ENCODE data around the gene MAGEL2. TPM values are rescaled to one million over a fixed set of nuclear protein-coding genes. Genes with fewer than 3 reads are reported as not detected.

MAGEL2 gene
- polyA plus RNA-seq, 1 donor from 2014 or later: 7.4 TPM

- Histone ChIP-seq H4K20me1 (ENCODE audit: insufficient read depth) (no peaks in the 10 kb centered on the region), H3F3A (ENCODE audit: insufficient read depth, low read length, poor library complexity, severe bottlenecking) (no peaks in the 10 kb centered on the region), H3K4me2 (ENCODE audit: low read length) (peak overlapping the region; percentile 29), H3K27me3 (ENCODE audit: insufficient read depth, low read depth, low read length) (no peaks in the 10 kb centered on the region), H3K9ac (ENCODE audit: low read length) (peak overlapping the region; percentile 89), H3K9me3 (ENCODE audit: low read length) (no peaks in the 10 kb centered on the region), H3K9me2 (ENCODE audit: insufficient read depth, low read length) (no peaks in the 10 kb centered on the region), H3K36me3 (ENCODE audit: insufficient read depth, low read length) (no peaks in the 10 kb centered on the region), H2AFZ (ENCODE audit: low read depth, low read length) (no peak overlapping the region), H3K79me2 (replicated peaks; ENCODE audit: insufficient read depth, low read length) (peaks cover 11% of the 10 kb centered on the region), H3K4me3 (ENCODE audit: low read length) (peak overlapping the region; percentile 83), H3K27ac (ENCODE audit: low read length) (peak overlapping the region; percentile 82)
- no peak for TF ChIP-seq MXI1 (conservative IDR thresholded peaks at IDR 0.05; ENCODE audit: poor library complexity, severe bottlenecking)
- no peak for TF ChIP-seq POLR2AphosphoS5 (IDR thresholded peaks at IDR 0.05)
- TF ChIP-seq CTCF (IDR thresholded peaks at IDR 0.05; ENCODE audit: poor library complexity, severe bottlenecking): no peak
- no peak for TF ChIP-seq SMC3 (conservative IDR thresholded peaks at IDR 0.05; ENCODE audit: poor library complexity)
- TF ChIP-seq EP300 (conservative IDR thresholded peaks at IDR 0.05; ENCODE audit: poor library complexity, severe bottlenecking): no peak
- TF ChIP-seq RAD21 (conservative IDR thresholded peaks at IDR 0.05): no peak
- no peak for TF ChIP-seq REST (IDR thresholded peaks at IDR 0.05; ENCODE audit: borderline replicate concordance)
- no peak for TF ChIP-seq EZH2 (IDR thresholded peaks at IDR 0.05; ENCODE audit: borderline replicate concordance, insufficient read depth, low read length, poor library complexity, severe bottlenecking)
- no peak for TF ChIP-seq TAF1 (IDR thresholded peaks at IDR 0.05; ENCODE audit: low read depth)
Observed at GRCh38 chr15:23646165-23647000, 1.3 kb downstream of the MAGEL2 start.

- H3K4me2 ChIP-seq (ENCODE audit: low read length): peak overlapping the region; percentile 34
Observed at GRCh38 chr15:23645371-23646164, 2.1 kb downstream of the MAGEL2 start.

More at GRCh38 chr15:23645371-23646164, 2.1 kb downstream of the MAGEL2 start:
- Histone ChIP-seq H3F3A (ENCODE audit: insufficient read depth, low read length, poor library complexity, severe bottlenecking) (no peaks in the 10 kb centered on the region), H3K9ac (ENCODE audit: low read length) (peak overlapping the region; percentile 48), H3K79me2 (replicated peaks; ENCODE audit: insufficient read depth, low read length) (peaks cover 11% of the 10 kb centered on the region), H3K36me3 (ENCODE audit: insufficient read depth, low read length) (no peaks in the 10 kb centered on the region), H3K27ac (ENCODE audit: low read length) (peak overlapping the region; percentile 30), H3K9me2 (ENCODE audit: insufficient read depth, low read length) (no peaks in the 10 kb centered on the region), H3K27me3 (ENCODE audit: insufficient read depth, low read depth, low read length) (no peaks in the 10 kb centered on the region), H3K9me3 (ENCODE audit: low read length) (no peaks in the 10 kb centered on the region), H3K4me3 (ENCODE audit: low read length) (peak overlapping the region; percentile 83), H4K20me1 (ENCODE audit: insufficient read depth) (no peaks in the 10 kb centered on the region), H2AFZ (ENCODE audit: low read depth, low read length) (no peak overlapping the region)
- TF ChIP-seq MXI1 (conservative IDR thresholded peaks at IDR 0.05; ENCODE audit: poor library complexity, severe bottlenecking): no peak
- TF ChIP-seq RAD21 (conservative IDR thresholded peaks at IDR 0.05): peak; percentile 85
- TF ChIP-seq CTCF (IDR thresholded peaks at IDR 0.05; ENCODE audit: poor library complexity, severe bottlenecking): peak; percentile 78
- no peak for TF ChIP-seq TAF1 (IDR thresholded peaks at IDR 0.05; ENCODE audit: low read depth)
- no peak for TF ChIP-seq EP300 (conservative IDR thresholded peaks at IDR 0.05; ENCODE audit: poor library complexity, severe bottlenecking)
- no peak for TF ChIP-seq REST (IDR thresholded peaks at IDR 0.05; ENCODE audit: borderline replicate concordance)
- no peak for TF ChIP-seq POLR2AphosphoS5 (IDR thresholded peaks at IDR 0.05)
- TF ChIP-seq EZH2 (IDR thresholded peaks at IDR 0.05; ENCODE audit: borderline replicate concordance, insufficient read depth, low read length, poor library complexity, severe bottlenecking): no peak
- TF ChIP-seq SMC3 (conservative IDR thresholded peaks at IDR 0.05; ENCODE audit: poor library complexity): peak; percentile 90

All from neural cell (in vitro differentiated cells).